Measurements from ENCODE around the gene CAMTA1. TPM values are rescaled to one million over a fixed set of nuclear protein-coding genes. Genes with fewer than 3 reads are reported as not detected.
A peak's percentile ranks its signal among the peaks of the same experiment; 100 is the strongest.
"Not testable (repeated sequence)": the region's sequence is repeated elsewhere in the genome, so short reads cannot be mapped to it uniquely, and the experiment has no call there.

CAMTA1 gene
- total and polyA plus RNA-seq, 12 donors, result 123 to 265 (median 142) TPM

GRCh38 chr1:6827630-6828165, 42.4 kb downstream of the CAMTA1 start:
- Histone ChIP-seq H3K9me3 (no peaks in the 10 kb centered on the region), H3K4me1 (peaks cover 5 to 54% (median 16%) of the 10 kb centered on the region in 9 donors), H3K27me3 (no peaks in the 10 kb centered on the region), H3K27ac (no peak overlapping the region), H3K4me3 (no peak overlapping the region), H3K36me3 (peaks cover 0 to 23% (median 0%) of the 10 kb centered on the region in 9 donors)
- intact Hi-C loops (cut with DNase I), result no loop called here
- peak in 1 of 8 donors; percentile 18 for ATAC-seq
- WGBS, 2 donors, result 89 to 93% methylated on average over 10 of the region's 10 CpGs
- DNase-seq, result no peak
- TF ChIP-seq, protein P1, sequence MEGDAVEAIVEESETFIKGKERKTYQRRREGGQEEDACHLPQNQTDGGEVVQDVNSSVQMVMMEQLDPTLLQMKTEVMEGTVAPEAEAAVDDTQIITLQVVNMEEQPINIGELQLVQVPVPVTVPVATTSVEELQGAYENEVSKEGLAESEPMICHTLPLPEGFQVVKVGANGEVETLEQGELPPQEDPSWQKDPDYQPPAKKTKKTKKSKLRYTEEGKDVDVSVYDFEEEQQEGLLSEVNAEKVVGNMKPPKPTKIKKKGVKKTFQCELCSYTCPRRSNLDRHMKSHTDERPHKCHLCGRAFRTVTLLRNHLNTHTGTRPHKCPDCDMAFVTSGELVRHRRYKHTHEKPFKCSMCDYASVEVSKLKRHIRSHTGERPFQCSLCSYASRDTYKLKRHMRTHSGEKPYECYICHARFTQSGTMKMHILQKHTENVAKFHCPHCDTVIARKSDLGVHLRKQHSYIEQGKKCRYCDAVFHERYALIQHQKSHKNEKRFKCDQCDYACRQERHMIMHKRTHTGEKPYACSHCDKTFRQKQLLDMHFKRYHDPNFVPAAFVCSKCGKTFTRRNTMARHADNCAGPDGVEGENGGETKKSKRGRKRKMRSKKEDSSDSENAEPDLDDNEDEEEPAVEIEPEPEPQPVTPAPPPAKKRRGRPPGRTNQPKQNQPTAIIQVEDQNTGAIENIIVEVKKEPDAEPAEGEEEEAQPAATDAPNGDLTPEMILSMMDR (IDR thresholded peaks at IDR 0.05), result no peak

DNA sequence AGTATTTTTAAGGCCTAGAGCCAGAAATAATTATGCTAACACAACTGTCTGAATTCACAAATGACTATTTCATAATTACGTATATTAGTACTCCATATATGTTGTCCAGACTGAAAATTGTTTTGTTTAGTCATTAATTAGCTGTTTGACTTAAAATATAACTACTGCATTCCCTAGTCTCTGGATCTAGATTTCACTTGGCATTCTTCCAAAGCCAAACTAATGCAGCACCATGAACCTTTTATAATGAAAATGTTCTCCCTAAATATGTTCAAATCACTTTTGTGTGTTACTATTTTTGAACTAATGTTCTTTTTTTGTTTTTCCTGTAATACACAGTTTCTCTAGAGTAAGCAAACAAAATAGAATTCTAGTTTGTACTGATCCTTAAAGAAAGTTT, 46.1 kb downstream of the CAMTA1 start:
- Histone ChIP-seq H3K27me3 (no peaks in the 10 kb centered on the region), H3K27ac (peak overlapping the region in 1 of 10 donors; percentile 5), H3K4me3 (no peak overlapping the region), H3K36me3 (peaks cover 0 to 17% (median 0%) of the 10 kb centered on the region in 9 donors), H3K4me1 (peaks cover 0 to 38% (median 18%) of the 10 kb centered on the region in 9 donors), H3K9me3 (no peaks in the 10 kb centered on the region)
- no peak for ATAC-seq
- intact Hi-C loops (cut with DNase I), result no loop called here
- no peak for DNase-seq
- WGBS, 2 donors, result 84% methylated on average over 1 of the region's 1 CpG
- TF ChIP-seq, protein P1 (IDR thresholded peaks at IDR 0.05), result no peak

DNA sequence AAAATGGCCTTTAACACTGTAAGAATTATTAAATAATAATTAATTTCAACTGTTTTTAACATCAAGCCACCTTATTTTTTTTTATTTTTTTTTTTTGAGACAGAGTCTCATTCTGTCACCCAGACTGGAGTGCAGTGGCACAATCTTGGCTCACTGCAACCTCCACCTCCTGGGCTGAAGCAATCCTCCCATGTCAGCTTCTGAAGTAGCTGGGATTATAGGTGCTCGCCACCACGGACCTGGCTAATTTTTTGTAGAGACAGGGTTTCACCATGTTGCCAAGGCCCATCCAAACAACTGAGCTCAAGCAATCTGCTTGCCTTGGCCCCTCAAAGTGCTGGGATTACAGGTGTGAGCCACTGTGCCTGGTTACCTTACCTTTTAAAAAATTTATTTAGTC, 46.8 kb downstream of the CAMTA1 start:
- H3K9me3 ChIP-seq; H3K27me3 ChIP-seq; H3K4me3 ChIP-seq; intact Hi-C loops (cut with DNase I); ATAC-seq; H3K27ac ChIP-seq; DNase-seq: not testable (repeated sequence)
- peaks cover 0 to 17% (median 0%) of the 10 kb centered on the region in 9 donors for H3K36me3 ChIP-seq
- H3K4me1 ChIP-seq, result peaks cover 0 to 34% (median 18%) of the 10 kb centered on the region in 9 donors
- 70 to 85% methylated on average over 2 of the region's 2 CpGs for WGBS, 2 donors

DNA sequence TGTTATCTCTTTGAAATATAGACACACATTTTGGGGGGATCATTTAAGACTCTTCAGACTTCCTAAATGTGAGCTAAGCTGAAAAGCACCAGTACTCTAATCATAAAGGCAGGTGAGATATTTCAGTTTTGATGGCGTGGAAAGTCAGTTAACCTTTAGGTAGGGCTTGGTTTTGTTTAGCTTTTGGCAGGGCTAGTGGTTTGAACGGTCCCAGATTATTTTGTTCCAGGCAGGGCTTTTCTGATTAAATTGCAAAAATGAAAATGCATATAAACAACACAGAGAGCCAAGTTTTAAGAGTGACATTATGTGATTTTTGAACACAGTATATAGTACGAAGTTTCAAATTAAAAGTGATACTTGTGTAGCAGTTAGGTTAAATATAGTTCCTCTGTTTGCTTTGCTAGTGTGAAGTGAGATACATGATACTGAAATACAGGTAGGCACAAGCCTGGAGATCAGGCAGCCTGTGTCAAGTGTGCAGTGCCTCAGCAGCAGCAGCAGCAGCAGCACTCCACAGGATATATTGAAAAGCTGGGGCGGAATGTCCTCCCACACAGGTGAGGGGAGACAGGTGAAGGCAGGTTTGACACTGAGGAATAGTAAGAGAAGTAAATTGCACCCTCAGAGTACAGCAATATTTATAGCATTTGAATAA, 47.4 kb downstream of the CAMTA1 start:
- no peak for DNase-seq
- intact Hi-C loops (cut with DNase I), result no loop called here
- 60 to 67% methylated on average over 4 of the region's 4 CpGs for WGBS, 2 donors
- H3K36me3 ChIP-seq, result peaks cover 0 to 19% (median 0%) of the 10 kb centered on the region in 9 donors
- H3K9me3 ChIP-seq, result no peaks in the 10 kb centered on the region
- no peak overlapping the region for H3K27ac ChIP-seq
- TF ChIP-seq, protein P1 (IDR thresholded peaks at IDR 0.05), result no peak
- peaks cover 0 to 30% (median 18%) of the 10 kb centered on the region in 9 donors for H3K4me1 ChIP-seq
- H3K4me3 ChIP-seq, result no peak overlapping the region
- no peak for ATAC-seq
- no peaks in the 10 kb centered on the region for H3K27me3 ChIP-seq

DNA sequence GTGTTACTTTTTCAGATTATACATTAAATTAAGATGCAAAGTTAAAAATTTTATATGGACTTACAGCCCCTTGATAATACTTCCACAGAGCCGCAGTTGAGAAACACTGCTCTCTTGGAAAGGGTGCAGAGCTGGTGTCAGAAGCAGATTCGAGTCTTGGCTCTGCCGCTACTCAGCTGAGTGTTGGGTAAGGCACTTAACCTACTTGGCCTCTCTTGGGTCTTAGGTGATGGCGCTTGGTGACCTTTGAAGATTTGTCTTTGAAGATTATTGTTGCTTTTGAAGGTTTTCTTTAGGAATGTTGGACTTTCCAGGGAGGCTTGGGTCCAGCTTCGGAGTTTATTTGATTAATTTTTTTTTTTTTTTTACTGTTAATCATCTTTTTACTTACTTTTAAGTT, 48.5 kb downstream of the CAMTA1 start:
- 78 to 89% methylated on average over 5 of the region's 5 CpGs for WGBS, 2 donors

More for the DNA sequence above, 48.5 kb downstream of the CAMTA1 start:
- H3K27ac ChIP-seq, result no peak overlapping the region
- H3K4me1 ChIP-seq, result peaks cover 0 to 30% (median 18%) of the 10 kb centered on the region in 9 donors
- ATAC-seq, result peak in 1 of 8 donors; percentile 76
- TF ChIP-seq, protein P1 (IDR thresholded peaks at IDR 0.05), result no peak
- H3K9me3 ChIP-seq, result no peaks in the 10 kb centered on the region
- no peak for DNase-seq
- H3K27me3 ChIP-seq, result no peaks in the 10 kb centered on the region
- no peak overlapping the region for H3K4me3 ChIP-seq
- intact Hi-C loops (cut with DNase I), result no loop called here
- H3K36me3 ChIP-seq, result peaks cover 0 to 21% (median 0%) of the 10 kb centered on the region in 9 donors
